ENCODE results near the gene PLPPR1.

DNA sequence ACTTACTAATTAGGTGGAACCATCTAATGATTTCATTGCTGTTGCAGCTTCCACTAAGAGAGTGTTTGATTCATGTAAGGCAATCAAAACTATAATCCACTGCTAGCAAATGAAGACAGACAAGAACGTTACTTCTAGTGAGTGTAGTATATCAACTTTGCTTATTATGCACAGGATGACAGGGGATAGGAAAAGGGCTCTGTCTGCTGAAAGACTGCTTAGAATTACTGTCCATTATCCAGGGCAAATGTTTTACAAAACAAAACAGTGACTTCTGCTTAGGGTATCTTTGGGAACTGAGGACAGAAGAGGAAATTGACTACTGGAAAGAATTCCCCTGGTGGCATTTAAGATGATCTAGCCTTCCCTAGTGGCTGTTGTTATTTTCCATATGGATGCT lies 40.2 kb downstream of the PLPPR1 start:
- TF ChIP-seq EZH2 (optimal IDR thresholded peaks at IDR 0.05; ENCODE audit: low read depth, low read length) (no peak), CTCF (IDR thresholded peaks at IDR 0.05; ENCODE audit: low read length) (no peak), EZH2phosphoT487 (IDR thresholded peaks at IDR 0.05; ENCODE audit: low read length) (no peak)
